Mesothelial cell of epicardium (in vitro differentiated cells): ENCODE results near the gene PRPF6. TPM values are rescaled to one million over a fixed set of nuclear protein-coding genes. Genes with fewer than 3 reads are reported as not detected.

Experiments
- DNase-seq, 2 experiments: peaks; one replicate each; pipeline ENCODE4 v3.0.0; 2021; ENCODE audit warnings: low spot score in 2 of 2; ENCODE audit not compliant: unreplicated experiment in 2 of 2
- H3K27ac Mint-ChIP-seq: 2 replicates; pipeline ENCODE4 v1.8.0; 2021; ENCODE audit warnings: mixed read lengths
- H3K27me3 Mint-ChIP-seq: 2 replicates; pipeline ENCODE4 v1.8.0; 2021; ENCODE audit warnings: low read depth, mixed read lengths
- H3K36me3 Mint-ChIP-seq: 2 replicates; pipeline ENCODE4 v1.8.0; 2021; ENCODE audit warnings: mixed read lengths
- H3K4me1 Mint-ChIP-seq: 2 replicates; pipeline ENCODE4 v1.8.0; 2021; ENCODE audit warnings: mixed read lengths
- H3K4me3 Mint-ChIP-seq: 2 replicates; pipeline ENCODE4 v1.8.0; 2021; ENCODE audit warnings: mild to moderate bottlenecking, moderate library complexity, mixed read lengths
- H3K9me3 Mint-ChIP-seq: 2 replicates; pipeline ENCODE4 v1.8.0; 2021; ENCODE audit warnings: mixed read lengths
- CTCF ChIP-seq: fragments of 200-600 bp; sonication (generic); IDR thresholded peaks from one replicate; pipeline ENCODE4 v1.5.0; 2021; ENCODE audit warnings: antibody characterized with exemption; ENCODE audit not compliant: unreplicated experiment
- microRNA-seq: library from miRNA; unstranded; fragments of <30 nt; microRNA quantifications from one replicate; pipeline ENCODE4 v1.2.0, GENCODE V29; 2021; ENCODE audit warnings: inconsistent platforms, mixed read lengths
- total RNA-seq: library from RNA; stranded (reverse); gene quantifications from 3 replicates; pipeline ENCODE4 v1.2.1, GENCODE V29; 2021

The PRPF6 gene
- total RNA-seq, 1 donor from 2014 or later: 65.9 TPM

GRCh38 chr20:64080813-64081623, 100.1 kb downstream of the PRPF6 start:
- no peak overlapping the region for H3K27ac Mint-ChIP-seq
- no peak for DNase-seq
- H3K9me3 Mint-ChIP-seq: no peaks in the 10 kb centered on the region
- H3K4me1 Mint-ChIP-seq: peaks cover 18% of the 10 kb centered on the region
- no peak for TF ChIP-seq CTCF
- peak overlapping the region; percentile 71 for H3K4me3 Mint-ChIP-seq
- H3K36me3 Mint-ChIP-seq: no peaks in the 10 kb centered on the region
- H3K27me3 Mint-ChIP-seq: peaks cover 52% of the 10 kb centered on the region

- Mint-ChIP-seq H3K27ac (no peak overlapping the region), H3K27me3 (peaks cover 58% of the 10 kb centered on the region), H3K36me3 (no peaks in the 10 kb centered on the region), H3K4me1 (peaks cover 18% of the 10 kb centered on the region), H3K4me3 (peak overlapping the region; percentile 38), H3K9me3 (no peaks in the 10 kb centered on the region)
- DNase-seq: no peak
- no peak for TF ChIP-seq CTCF
These were observed 100.7 kb downstream of the PRPF6 start for GRCh38 chr20:64081624-64081964.

GRCh38 chr20:64082126-64082731, 101.3 kb downstream of the PRPF6 start:
- no peak for TF ChIP-seq CTCF
- no peaks in the 10 kb centered on the region for H3K9me3 Mint-ChIP-seq
- H3K4me3 Mint-ChIP-seq: peak overlapping the region; percentile 45
- no peak overlapping the region for H3K27ac Mint-ChIP-seq
- H3K4me1 Mint-ChIP-seq: peaks cover 18% of the 10 kb centered on the region
- no peaks in the 10 kb centered on the region for H3K36me3 Mint-ChIP-seq
- no peak for DNase-seq
- H3K27me3 Mint-ChIP-seq: peaks cover 61% of the 10 kb centered on the region

Small RNA genes within 50 kb of the gene (microRNA-seq; reads per million reads assigned to microRNA genes)
- gene MIR1914 (5.3 reads per million, percentile 21 among the genes with 10 or more reads in this experiment), gene MIR647 (not detected), gene MIR6813 (0.88 reads per million)

Other genes starting within 250 kb of the PRPF6 start
- gene LIME1, start 244.5 kb upstream of the PRPF6 start, total RNA-seq: 13.8 to 18.4 TPM (median 16.5 TPM) in 3 replicates
- gene SLC2A4RG, start 241.4 kb upstream of the PRPF6 start, total RNA-seq: 114 to 122 TPM (median 122 TPM) in 3 replicates
- gene ZBTB46, start 149.9 kb upstream of the PRPF6 start, total RNA-seq: 11.3 to 11.6 TPM (median 11.6 TPM) in 3 replicates
- not detected in 3 replicates for gene ABHD16B, start 119.6 kb upstream of the PRPF6 start, total RNA-seq
- gene TPD52L2, start 115.9 kb upstream of the PRPF6 start, total RNA-seq: 73.1 to 77.3 TPM (median 73.8 TPM) in 3 replicates
- gene DNAJC5, start 86.0 kb upstream of the PRPF6 start, total RNA-seq: 40.6 to 43.2 TPM (median 41.6 TPM) in 3 replicates
- gene UCKL1, start 24.7 kb upstream of the PRPF6 start, total RNA-seq: 56.8 to 60.0 TPM (median 58.0 TPM) in 3 replicates
- gene ZNF512B, start 11.2 kb upstream of the PRPF6 start, total RNA-seq: 60.0 to 62.0 TPM (median 61.0 TPM) in 3 replicates
- gene SAMD10, start 1.5 kb upstream of the PRPF6 start, total RNA-seq: 10.3 to 11.7 TPM (median 11.4 TPM) in 3 replicates
- 2.8 to 4.2 TPM (median 3.2 TPM) in 3 replicates for gene C20orf204, start 55.0 kb downstream of the PRPF6 start, total RNA-seq
- gene SOX18, start 68.5 kb downstream of the PRPF6 start, total RNA-seq: 0.23 to 0.34 TPM in 2 of 3 replicates, not detected in the other
- gene TCEA2, start 82.1 kb downstream of the PRPF6 start, total RNA-seq: 77.9 to 81.3 TPM (median 81.2 TPM) in 3 replicates
- 7.0 to 8.1 TPM (median 7.9 TPM) in 3 replicates for gene RGS19, start 98.4 kb downstream of the PRPF6 start, total RNA-seq
- gene OPRL1, start 99.0 kb downstream of the PRPF6 start, total RNA-seq: 2.2 to 2.6 TPM (median 2.5 TPM) in 3 replicates
- 0.36 TPM in 1 of 3 replicates, not detected in the others for gene LKAAEAR1, start 103.3 kb downstream of the PRPF6 start, total RNA-seq
- gene NPBWR2, start 126.4 kb downstream of the PRPF6 start, total RNA-seq: not detected in 3 replicates
- gene MYT1, start 183.3 kb downstream of the PRPF6 start, total RNA-seq: 0.16 to 0.34 TPM (median 0.20 TPM) in 3 replicates